Mesenchymal stem cell (in vitro differentiated cells and primary cell): ENCODE data around the gene RGS11.
A peak's percentile ranks its signal among the peaks of the same experiment; 100 is the strongest.

Experiments used
- DNase-seq: peaks from one replicate; pipeline ENCODE4 v3.0.0-alpha.2; 2013
- H2AFZ ChIP-seq: one replicate; pipeline ENCODE4 v1.6.1; 2013; ENCODE audit warnings: low read depth, mild to moderate bottlenecking, control low read depth, inconsistent platforms, low read length, moderate library complexity
- H2AK5ac ChIP-seq: 2 replicates; pipeline ENCODE4 v1.6.1; 2013; ENCODE audit warnings: low read length, moderate library complexity, mild to moderate bottlenecking, inconsistent platforms; ENCODE audit not compliant: severe bottlenecking
- H2BK120ac ChIP-seq: one replicate; pipeline ENCODE4 v1.6.1; 2013; ENCODE audit warnings: low read depth, mild to moderate bottlenecking, inconsistent platforms, low read length, moderate library complexity
- H2BK12ac ChIP-seq, 2 experiments: one replicate each; pipeline ENCODE4 v1.6.1; 2013; ENCODE audit warnings: inconsistent platforms in 2 of 2, low read length in 2 of 2, mild to moderate bottlenecking in 2 of 2, moderate library complexity in 2 of 2, control low read depth in 1 of 2
- H2BK15ac ChIP-seq: one replicate; pipeline ENCODE4 v1.6.1; 2013; ENCODE audit warnings: mild to moderate bottlenecking, low read depth, inconsistent platforms; ENCODE audit not compliant: poor library complexity, severe bottlenecking
- H2BK5ac ChIP-seq: 2 replicates; pipeline ENCODE4 v1.6.1; 2013; ENCODE audit warnings: low read depth, mild to moderate bottlenecking, low read length, control low read depth, inconsistent platforms; ENCODE audit not compliant: poor library complexity, severe bottlenecking
- H3K14ac ChIP-seq, 2 experiments: one replicate each; pipeline ENCODE4 v1.6.1; 2013; ENCODE audit warnings: inconsistent platforms in 2 of 2, low read length in 2 of 2, control low read depth in 1 of 2, mild to moderate bottlenecking in 1 of 2, moderate library complexity in 1 of 2
- H3K18ac ChIP-seq, 2 experiments: one replicate each; pipeline ENCODE4 v1.6.1; 2013; ENCODE audit warnings: inconsistent platforms in 2 of 2, low read length in 2 of 2, control low read depth in 1 of 2, low read depth in 1 of 2, mild to moderate bottlenecking in 1 of 2
- H3K23ac ChIP-seq, 2 experiments: one replicate each; pipeline ENCODE4 v1.6.1; 2013; ENCODE audit warnings: inconsistent platforms in 2 of 2, low read length in 2 of 2, mild to moderate bottlenecking in 2 of 2, moderate library complexity in 2 of 2, control low read depth in 1 of 2
- H3K27ac ChIP-seq: 2 replicates; pipeline ENCODE4 v1.5.1; 2013; ENCODE audit warnings: mild to moderate bottlenecking, moderate library complexity, low read length, control low read depth, inconsistent platforms; ENCODE audit not compliant: poor library complexity, severe bottlenecking
- H3K27me3 ChIP-seq, 2 experiments: 2 replicates each; pipeline versions ENCODE4 v1.6.1 to v1.7.0; 2013; ENCODE audit warnings: low read length in 2 of 2, mild to moderate bottlenecking in 2 of 2, moderate library complexity in 2 of 2, control low read depth in 1 of 2, inconsistent platforms in 1 of 2; ENCODE audit not compliant: control insufficient read depth in 1 of 2, insufficient read depth in 1 of 2
- H3K36me3 ChIP-seq, 2 experiments: 2 replicates each; pipeline versions ENCODE4 v1.6.1 to v1.7.0; 2013; ENCODE audit warnings: low read length in 2 of 2, control low read depth in 1 of 2, inconsistent platforms in 1 of 2, low read depth in 1 of 2, mild to moderate bottlenecking in 1 of 2; ENCODE audit not compliant: insufficient read depth in 2 of 2, control insufficient read depth in 1 of 2
- H3K4ac ChIP-seq, 2 experiments: one replicate each; pipeline ENCODE4 v1.6.1; 2013; ENCODE audit warnings: inconsistent platforms in 2 of 2, low read length in 2 of 2, mild to moderate bottlenecking in 2 of 2, moderate library complexity in 2 of 2, control low read depth in 1 of 2, low read depth in 1 of 2
- H3K4me1 ChIP-seq: 2 replicates; pipeline ENCODE4 v1.6.1; 2013; ENCODE audit warnings: low read depth, low read length, control low read depth; ENCODE audit not compliant: control insufficient read depth, insufficient read depth
- H3K4me2 ChIP-seq: 2 replicates; pipeline ENCODE4 v1.6.1; 2013; ENCODE audit warnings: low read length, mild to moderate bottlenecking, inconsistent platforms; ENCODE audit not compliant: poor library complexity, severe bottlenecking
- H3K4me3 ChIP-seq, 2 experiments: 2 replicates each; pipeline versions ENCODE4 v1.5.1 to v1.7.0; 2013; ENCODE audit warnings: low read length in 2 of 2, mild to moderate bottlenecking in 2 of 2, control low read depth in 1 of 2, low read depth in 1 of 2; ENCODE audit not compliant: insufficient read depth in 1 of 2
- H3K79me1 ChIP-seq: replicated peaks from 2 replicates; pipeline ENCODE4 v1.6.1; 2013; ENCODE audit warnings: mild to moderate bottlenecking, control low read depth, low read length, inconsistent platforms; ENCODE audit not compliant: poor library complexity, severe bottlenecking
- H3K9ac ChIP-seq: 2 replicates; pipeline ENCODE4 v1.7.0; 2013; ENCODE audit warnings: mild to moderate bottlenecking, low read length, moderate library complexity
- H3K9me3 ChIP-seq: 2 replicates; pipeline ENCODE4 v1.7.0; 2013; ENCODE audit warnings: mild to moderate bottlenecking, low read length; ENCODE audit not compliant: control insufficient read depth
- H4K8ac ChIP-seq: one replicate; pipeline ENCODE4 v1.6.1; 2013; ENCODE audit warnings: inconsistent platforms, mild to moderate bottlenecking, low read length, moderate library complexity
- H4K91ac ChIP-seq: one replicate; pipeline ENCODE4 v1.6.1; 2013; ENCODE audit warnings: mild to moderate bottlenecking, low read length, inconsistent platforms
- WGBS: methylation state at CpG from one replicate; pipeline ENCODE4 v1.1.7; 2013; ENCODE audit warnings: mixed read lengths; 5-methylcytosine and 5-hydroxymethylcytosine counted together

Gene RGS11

GRCh38 chr16:309476-309875 is 33.7 kb upstream of the RGS11 start:
- no peaks in the 10 kb centered on the region for H3K27me3 ChIP-seq
- no peak overlapping the region for H3K14ac ChIP-seq
- H2BK15ac ChIP-seq: no peak overlapping the region
- no peak overlapping the region for H2AFZ ChIP-seq
- H3K79me1 ChIP-seq: peaks cover 31% of the 10 kb centered on the region
- H3K9ac ChIP-seq: no peak overlapping the region
- no peak overlapping the region for H2BK5ac ChIP-seq
- H3K23ac ChIP-seq: no peak overlapping the region
- no peak overlapping the region for H2BK120ac ChIP-seq
- 92% methylated on average over 7 of the region's 7 CpGs for WGBS
- H3K27ac ChIP-seq: no peak overlapping the region
- no peak overlapping the region for H4K91ac ChIP-seq
- H3K9me3 ChIP-seq: no peaks in the 10 kb centered on the region
- H3K18ac ChIP-seq: no peak overlapping the region
- peaks cover 61 to 75% of the 10 kb centered on the region in 2 experiments for H3K36me3 ChIP-seq
- H2BK12ac ChIP-seq: no peak overlapping the region
- no peak overlapping the region for H4K8ac ChIP-seq
- no peaks in the 10 kb centered on the region for H3K4me1 ChIP-seq
- H2AK5ac ChIP-seq: no peak overlapping the region
- no peak for DNase-seq
- no peak overlapping the region for H3K4ac ChIP-seq
- no peak overlapping the region for H3K4me2 ChIP-seq
- H3K4me3 ChIP-seq: no peak overlapping the region

- no peaks in the 10 kb centered on the region for H3K27me3 ChIP-seq
- no peak overlapping the region for H3K9ac ChIP-seq
- H3K9me3 ChIP-seq: no peaks in the 10 kb centered on the region
- WGBS: 96% methylated on average over 21 of the region's 21 CpGs
- H3K23ac ChIP-seq: no peak overlapping the region
- H2AK5ac ChIP-seq: no peak overlapping the region
- H2BK120ac ChIP-seq: no peak overlapping the region
- H3K27ac ChIP-seq: no peak overlapping the region
- no peak overlapping the region for H3K4me3 ChIP-seq
- H2BK5ac ChIP-seq: no peak overlapping the region
- H4K8ac ChIP-seq: no peak overlapping the region
- no peak overlapping the region for H2BK12ac ChIP-seq
- H3K36me3 ChIP-seq: peaks cover 58 to 72% of the 10 kb centered on the region in 2 experiments
- no peak overlapping the region for H4K91ac ChIP-seq
- no peak overlapping the region for H2BK15ac ChIP-seq
- no peak for DNase-seq
- no peak overlapping the region for H3K4me2 ChIP-seq
- H3K18ac ChIP-seq: no peak overlapping the region
- no peak overlapping the region for H3K4ac ChIP-seq
- peaks cover 2% of the 10 kb centered on the region for H3K4me1 ChIP-seq
- H3K14ac ChIP-seq: no peak overlapping the region
- H3K79me1 ChIP-seq: peaks cover 32% of the 10 kb centered on the region
- H2AFZ ChIP-seq: no peak overlapping the region
Observed at GRCh38 chr16:307691-308312, 32.1 kb upstream of the RGS11 start.

DNA sequence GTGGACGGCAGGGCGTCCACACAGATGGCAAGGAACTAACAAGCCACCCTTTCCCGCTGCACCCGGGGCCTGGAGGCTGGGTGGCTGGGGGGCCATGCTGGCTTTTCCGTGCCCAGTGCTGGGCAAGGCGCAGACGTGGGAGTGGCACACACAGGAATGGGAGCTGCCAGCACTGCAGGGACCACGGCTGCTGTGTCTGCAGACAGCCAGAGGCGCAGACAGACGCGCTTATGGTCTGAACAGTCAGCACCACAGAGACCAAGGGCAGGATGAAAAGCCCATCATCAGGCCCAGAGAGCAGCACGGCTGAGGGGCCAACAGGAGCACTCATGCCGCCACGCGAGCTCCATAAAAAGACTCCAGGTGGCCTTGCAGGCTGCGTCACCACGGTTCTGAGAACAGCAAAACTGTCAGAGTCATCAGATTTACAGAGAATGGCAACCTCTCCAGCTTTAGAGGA is 31.2 kb upstream of the RGS11 start:
- no peak for DNase-seq
- Histone ChIP-seq H2BK5ac (no peak overlapping the region), H3K4me3 (no peak overlapping the region), H2AFZ (no peak overlapping the region), H2BK12ac (no peak overlapping the region), H2BK120ac (no peak overlapping the region), H3K4ac (no peak overlapping the region), H3K14ac (no peak overlapping the region), H3K27me3 (no peaks in the 10 kb centered on the region), H2AK5ac (no peak overlapping the region), H3K27ac (no peak overlapping the region), H4K91ac (no peak overlapping the region), H3K79me1 (peaks cover 35% of the 10 kb centered on the region), H3K9ac (no peak overlapping the region), H3K36me3 (peaks cover 61 to 71% of the 10 kb centered on the region in 2 experiments), H3K9me3 (no peaks in the 10 kb centered on the region), H3K18ac (no peak overlapping the region), H3K23ac (no peak overlapping the region), H3K4me2 (no peak overlapping the region), H2BK15ac (no peak overlapping the region), H4K8ac (no peak overlapping the region), H3K4me1 (peaks cover 2% of the 10 kb centered on the region)
- WGBS: 93% methylated on average over 17 of the region's 17 CpGs

DNA sequence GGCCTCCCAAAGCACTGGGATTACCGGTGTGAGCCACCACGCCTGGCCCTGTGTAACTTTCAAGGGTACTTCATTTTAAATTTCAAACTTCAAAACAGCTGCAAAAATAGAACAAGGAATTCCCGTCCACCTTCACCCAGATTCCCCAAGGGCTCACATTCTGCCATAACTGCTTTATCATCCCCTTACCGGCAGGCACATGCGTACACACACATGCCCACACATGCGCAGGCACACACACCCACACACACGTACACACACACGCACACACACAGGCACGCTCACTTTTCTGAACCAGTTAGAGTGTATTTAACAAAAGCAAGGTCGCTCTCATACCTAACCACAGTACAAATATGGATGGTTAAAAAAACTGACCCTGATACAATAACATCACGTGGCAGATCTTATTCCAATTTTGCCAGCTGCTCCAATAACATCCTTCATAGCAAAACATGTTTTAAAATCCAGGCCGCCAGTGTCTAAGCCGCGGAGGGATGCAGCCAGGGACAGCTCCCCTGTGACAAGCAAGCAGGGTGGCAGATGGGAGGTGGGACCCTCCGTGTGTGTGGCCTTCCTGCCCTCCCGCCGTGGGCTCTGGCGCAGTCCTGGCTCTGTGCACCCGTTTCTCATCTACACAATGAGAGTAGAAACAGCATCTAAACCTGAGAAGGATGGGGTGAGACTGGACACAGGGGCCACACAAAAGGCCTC is 30.3 kb upstream of the RGS11 start:
- Histone ChIP-seq H2BK120ac (no peak overlapping the region), H3K18ac (no peak overlapping the region), H2BK5ac (no peak overlapping the region), H4K8ac (no peak overlapping the region), H3K36me3 (peaks cover 63 to 69% of the 10 kb centered on the region in 2 experiments), H2AFZ (no peak overlapping the region), H3K27me3 (no peaks in the 10 kb centered on the region), H4K91ac (peak overlapping the region; percentile 6), H3K4me1 (peaks cover 4% of the 10 kb centered on the region), H3K9ac (no peak overlapping the region), H2AK5ac (no peak overlapping the region), H2BK12ac (no peak overlapping the region), H3K23ac (no peak overlapping the region), H3K9me3 (no peaks in the 10 kb centered on the region), H3K14ac (no peak overlapping the region), H3K27ac (no peak overlapping the region), H3K4ac (no peak overlapping the region), H3K79me1 (peaks cover 35% of the 10 kb centered on the region), H2BK15ac (no peak overlapping the region), H3K4me3 (no peak overlapping the region), H3K4me2 (no peak overlapping the region)
- DNase-seq: no peak
- WGBS: 96% methylated on average over 19 of the region's 19 CpGs
